Endometrial microvascular endothelial cells (primary cell): Measurements from ENCODE around the gene CTAGE9. TPM values are rescaled to one million over a fixed set of nuclear protein-coding genes. Genes with fewer than 3 reads are reported as not detected.
"Not testable (repeated sequence)": the region's sequence is repeated elsewhere in the genome, so short reads cannot be mapped to it uniquely, and the experiment has no call there.

Experiments
- in situ Hi-C: cut with HindIII; loops from 2 replicates; pipeline ENCODE4 v1.10.0; 2017; ENCODE audit warnings: low sequenced_read_pairs, low pct_unique_long_range_greater_than_20kb; ENCODE audit errors: inconsistent ontology term
- total RNA-seq: library from RNA; depleted of rRNA; stranded (reverse); fragments of >200 nt; gene quantifications from one replicate; pipeline ENCODE4 v1.2.3, GENCODE V29; 2015; ENCODE audit errors: inconsistent ontology term

The CTAGE9 gene
- not detected for total RNA-seq

- in situ Hi-C loops = not testable (repeated sequence)
These were observed at the start of gene CTAGE9 for GRCh38 chr6:131710917-131711316. Gene CTAGE9 (minus strand): TSS chr6:131711017. CDS start chr6:131711017, 0 bp downstream.

- in situ Hi-C loops = no loop called here
These were observed 48.1 kb upstream of the CTAGE9 start for GRCh38 chr6:131758920-131759319.

GRCh38 chr6:131756039-131756438, 45.2 kb upstream of the CTAGE9 start:
- in situ Hi-C loops = no loop called here

GRCh38 chr6:131755597-131755996, 44.8 kb upstream of the CTAGE9 start:
- in situ Hi-C loops = no loop called here

GRCh38 chr6:131754715-131755567, 44.1 kb upstream of the CTAGE9 start:
- in situ Hi-C loops = no loop called here

- in situ Hi-C loops = no loop called here
These were observed 43.3 kb upstream of the CTAGE9 start for GRCh38 chr6:131754088-131754487.

GRCh38 chr6:131751012-131751715, 40.3 kb upstream of the CTAGE9 start:
- in situ Hi-C loops = not testable (repeated sequence)

GRCh38 chr6:131749023-131749422, 38.2 kb upstream of the CTAGE9 start:
- in situ Hi-C loops = no loop called here

- in situ Hi-C loops = no loop called here
These were observed 37.1 kb upstream of the CTAGE9 start for GRCh38 chr6:131747821-131748353.

- in situ Hi-C loops = no loop called here
These were observed 34.7 kb upstream of the CTAGE9 start for GRCh38 chr6:131745476-131745875.

GRCh38 chr6:131744432-131745287, 33.8 kb upstream of the CTAGE9 start:
- in situ Hi-C loops = no loop called here

GRCh38 chr6:131741688-131742393, 31.0 kb upstream of the CTAGE9 start:
- in situ Hi-C loops = no loop called here

GRCh38 chr6:131740161-131740560, 29.3 kb upstream of the CTAGE9 start:
- in situ Hi-C loops = no loop called here

- in situ Hi-C loops = no loop called here
These were observed 28.3 kb upstream of the CTAGE9 start for GRCh38 chr6:131739136-131739535.

- in situ Hi-C loops = no loop called here
These were observed 26.0 kb upstream of the CTAGE9 start for GRCh38 chr6:131736811-131737210.

- in situ Hi-C loops = no loop called here
These were observed 25.3 kb upstream of the CTAGE9 start for GRCh38 chr6:131736003-131736596.

- in situ Hi-C loops = no loop called here
These were observed 22.7 kb upstream of the CTAGE9 start for GRCh38 chr6:131733376-131734016.

- in situ Hi-C loops = no loop called here
These were observed 20.4 kb upstream of the CTAGE9 start for GRCh38 chr6:131731224-131731623.
